GM19397 (cell line): ENCODE measurements around the gene OR4M2.
A peak's percentile ranks its signal among the peaks of the same experiment; 100 is the strongest.
"Not testable (repeated sequence)": the region's sequence is repeated elsewhere in the genome, so short reads cannot be mapped to it uniquely, and the experiment has no call there.

Experiments used
- ATAC-seq: cut with Tn5 transposase; IDR thresholded peaks from one replicate; pipeline ENCODE4 v1.9.1; 2021; ENCODE audit warnings: mild to moderate bottlenecking, moderate library complexity; ENCODE audit not compliant: unreplicated experiment

OR4M2 gene

GRCh38 chr15:22080227-22080626 lies at the start of gene OR4M2:
OR4M2 (plus strand) TSS chr15:22080527; CDS start chr15:22080625, 98 bp downstream.
- ATAC-seq: not testable (repeated sequence)

- ATAC-seq: not testable (repeated sequence)
Measured at GRCh38 chr15:22069267-22069666, 11.1 kb upstream of the OR4M2 start.

GRCh38 chr15:22081386-22081785 lies 1.1 kb downstream of the OR4M2 start:
- not testable (repeated sequence) for ATAC-seq

- peak; percentile 24 for ATAC-seq
Measured at GRCh38 chr15:22098616-22099253, 18.4 kb downstream of the OR4M2 start.

GRCh38 chr15:22099289-22099891 lies 19.1 kb downstream of the OR4M2 start:
- ATAC-seq: peak; percentile 74

- not testable (repeated sequence) for ATAC-seq
Measured at GRCh38 chr15:22122033-22122432, 41.7 kb downstream of the OR4M2 start.
